ENCODE data around the gene JAK3. TPM values are rescaled to one million over a fixed set of nuclear protein-coding genes. Genes with fewer than 3 reads are reported as not detected.

The JAK3 gene
- total RNA-seq, 1 experiment from 2014 or later: 3.3 TPM

GRCh38 chr19:17855280-17856152, 7.7 kb upstream of the JAK3 start:
- Histone ChIP-seq H3K4me2 (ENCODE audit: insufficient read depth, insufficient read length, low read length) (no peak overlapping the region), H4K20me1 (ENCODE audit: control insufficient read depth, insufficient read depth, insufficient read length) (no peaks in the 10 kb centered on the region), H3K79me1 (ENCODE audit: insufficient read depth, low read depth, low read length, poor library complexity, severe bottlenecking) (no peaks in the 10 kb centered on the region), H3K23me2 (ENCODE audit: insufficient read length, low read depth, low read length, poor library complexity, severe bottlenecking) (peaks cover under 1% of the 10 kb centered on the region), H2BK120ac (ENCODE audit: low read depth, low read length, poor library complexity, severe bottlenecking) (no peak overlapping the region), H2AFZ (ENCODE audit: low read length) (no peak overlapping the region), H4K5ac (ENCODE audit: insufficient read length, low read depth, low read length) (no peak overlapping the region), H3K56ac (ENCODE audit: insufficient read length, low read depth, low read length) (no peak overlapping the region), H3K4ac (ENCODE audit: low read depth, low read length) (no peak overlapping the region), H3K79me2 (ENCODE audit: insufficient read depth, low read length) (peaks cover 6% of the 10 kb centered on the region; the same call in 1 of the 2 replicates), H3K4me1 (ENCODE audit: insufficient read depth, low read length) (no peaks in the 10 kb centered on the region), H3K23ac (ENCODE audit: insufficient read length, low read depth, low read length) (no peak overlapping the region), H2BK15ac (ENCODE audit: low read depth, low read length) (no peak overlapping the region), H3K9me3 (ENCODE audit: control insufficient read depth, low read depth, low read length) (no peaks in the 10 kb centered on the region), H3K14ac (ENCODE audit: insufficient read depth, low read length) (no peak overlapping the region), H3K27ac (ENCODE audit: insufficient read length, low read depth, low read length) (no peak overlapping the region), H4K91ac (ENCODE audit: insufficient read length, low read depth, low read length) (no peak overlapping the region), H3K27me3 (ENCODE audit: insufficient read depth, low read length) (no peaks in the 10 kb centered on the region), H3K18ac (ENCODE audit: insufficient read length, low read depth, low read length) (no peak overlapping the region), H3T11ph (ENCODE audit: low read length) (no peak overlapping the region), H4K8ac (replicated peaks; ENCODE audit: insufficient read length, low read depth, low read length) (no peak overlapping the region), H2BK12ac (ENCODE audit: insufficient read length, low read depth, low read length) (no peak overlapping the region), H2BK5ac (ENCODE audit: insufficient read length, low read length) (no peak overlapping the region), H2BK20ac (ENCODE audit: low read depth, low read length, poor library complexity, severe bottlenecking) (no peak overlapping the region), H3K9ac (ENCODE audit: extremely low read depth, insufficient read length, low read length) (no peak overlapping the region), H2AK5ac (ENCODE audit: insufficient read length, low read length) (no peak overlapping the region)
- H3K36me3 Mint-ChIP-seq (ENCODE audit: insufficient read depth in 1 of 3, low read depth in 3 of 3): peaks cover 8 to 11% (median 10%) of the 10 kb centered on the region in 3 experiments; a peak in 6 of 7 replicates
- H3K9me3 Mint-ChIP-seq: peaks cover 5% of the 10 kb centered on the region in 2 experiments; a peak in 4 of 5 replicates
- no CpG with 5 or more reads among the region's 29 CpGs for WGBS (ENCODE audit: extremely low coverage, insufficient read length, low lambda C conversion rate)
- TF ChIP-seq CTCF (conservative IDR thresholded peaks at IDR 0.05): peak; percentile 99
- peaks cover 6 to 10% of the 10 kb centered on the region in 2 experiments for H3K4me1 Mint-ChIP-seq
- DNase-seq: peak; percentile 88
- no peak overlapping the region for H3K4me3 Mint-ChIP-seq
- peaks cover 14% of the 10 kb centered on the region for H3K27me3 Mint-ChIP-seq (ENCODE audit: low read depth)
- no peak overlapping the region for H3K27ac Mint-ChIP-seq
